GM18873 (cell line): ENCODE data around the gene ERO1B.
A peak's percentile ranks its signal among the peaks of the same experiment; 100 is the strongest.
"Not testable (repeated sequence)": the region's sequence is repeated elsewhere in the genome, so short reads cannot be mapped to it uniquely, and the experiment has no call there.

Experiments used
- ATAC-seq: cut with Tn5 transposase; IDR thresholded peaks from one replicate; pipeline ENCODE4 v1.9.1; 2021; ENCODE audit warnings: mild to moderate bottlenecking, moderate library complexity, moderate number of reproducible peaks; ENCODE audit not compliant: unreplicated experiment, low FRiP score

The ERO1B gene

GRCh38 chr1:236201786-236202185 is 80.0 kb downstream of the ERO1B start:
- ATAC-seq, result no peak

- no peak for ATAC-seq
Observed at GRCh38 chr1:236200925-236201324, 80.8 kb downstream of the ERO1B start.

DNA sequence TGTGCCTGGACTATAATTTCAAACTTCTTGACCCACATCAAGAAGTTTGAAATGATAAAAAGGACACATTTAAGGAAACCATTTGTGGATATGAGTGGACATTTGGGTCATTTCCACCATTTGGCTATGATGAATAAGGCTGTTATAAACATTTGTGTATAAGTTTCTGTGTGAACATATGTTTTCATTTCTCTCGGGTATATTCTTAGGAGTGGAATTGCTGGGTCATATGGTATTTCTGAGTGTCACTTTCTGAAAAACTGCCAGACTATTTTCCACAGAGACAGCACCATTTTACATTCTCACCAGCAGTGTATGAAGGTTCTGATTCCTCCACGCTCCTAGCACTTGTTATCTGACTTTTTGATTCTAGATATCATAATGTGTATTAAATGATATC is 88.6 kb downstream of the ERO1B start:
- no peak for ATAC-seq

DNA sequence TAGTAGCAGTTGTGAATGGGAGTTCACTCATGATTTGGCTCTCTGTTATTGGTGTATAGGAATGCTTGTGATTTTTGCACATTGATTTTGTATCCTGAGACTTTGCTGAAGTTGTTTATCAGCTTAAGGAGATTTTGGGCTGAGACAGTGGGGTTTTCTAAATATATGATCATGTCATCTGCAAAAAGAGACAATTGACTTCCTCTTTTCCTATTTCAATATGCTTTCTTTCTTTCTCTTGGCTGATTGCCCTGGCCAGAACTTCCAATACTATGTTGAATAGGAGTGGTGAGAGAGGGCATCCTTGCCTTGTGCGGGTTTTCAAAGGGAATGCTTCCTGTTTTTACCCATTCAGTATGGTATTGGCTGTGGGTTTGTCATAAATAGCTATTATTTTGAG is 93.7 kb downstream of the ERO1B start:
- not testable (repeated sequence) for ATAC-seq

GRCh38 chr1:236186471-236186870 is 95.3 kb downstream of the ERO1B start:
- ATAC-seq, result not testable (repeated sequence)

DNA sequence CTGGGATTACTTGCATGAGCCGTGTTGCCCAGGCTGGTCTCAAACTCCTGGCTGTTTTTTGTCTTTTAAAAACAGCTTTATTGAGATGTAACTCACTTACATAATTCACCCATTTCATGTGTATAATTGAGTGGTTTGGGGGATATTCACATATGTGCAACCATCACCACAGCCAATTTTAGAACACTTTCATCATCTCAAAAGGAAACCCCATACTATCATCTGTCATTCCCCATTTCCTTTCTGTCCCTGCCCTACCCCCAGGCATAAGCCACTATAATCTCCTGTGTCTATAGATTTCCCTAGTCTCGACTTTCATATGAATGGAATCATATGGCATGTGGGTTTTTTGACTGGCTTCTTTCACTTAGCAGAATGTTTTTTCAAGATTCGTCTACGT is 96.1 kb downstream of the ERO1B start:
- no peak for ATAC-seq

DNA sequence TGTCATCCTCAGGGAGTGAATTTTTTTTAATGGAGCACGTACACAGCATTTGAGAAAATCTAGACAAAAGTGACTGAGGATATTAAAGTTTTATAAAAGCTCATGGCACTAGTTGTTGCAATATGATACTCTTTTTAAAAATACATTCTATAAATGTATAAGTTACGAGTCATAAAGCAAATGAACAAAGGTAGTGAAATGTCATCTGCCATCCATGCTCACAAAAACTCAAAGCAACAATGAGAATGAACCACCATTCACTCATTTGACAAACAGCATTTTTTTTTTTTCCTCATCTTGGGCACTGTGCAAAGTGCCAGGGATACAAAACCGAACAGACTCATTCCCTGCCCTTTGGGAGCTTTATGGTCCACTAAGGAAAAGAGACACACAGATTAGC is 100.7 kb downstream of the ERO1B start:
- ATAC-seq, result no peak

- ATAC-seq, result no peak
Observed at GRCh38 chr1:236179634-236180033, 102.1 kb downstream of the ERO1B start.

- ATAC-seq, result no peak
Observed at GRCh38 chr1:236176337-236177336, 105.1 kb downstream of the ERO1B start.

- peak; percentile 47 for ATAC-seq
Observed at GRCh38 chr1:236175642-236176336, 106.0 kb downstream of the ERO1B start.

- ATAC-seq, result no peak
Observed at GRCh38 chr1:236173174-236173767, 108.5 kb downstream of the ERO1B start.

- ATAC-seq, result no peak
Observed at GRCh38 chr1:236172041-236172579, 109.6 kb downstream of the ERO1B start.

DNA sequence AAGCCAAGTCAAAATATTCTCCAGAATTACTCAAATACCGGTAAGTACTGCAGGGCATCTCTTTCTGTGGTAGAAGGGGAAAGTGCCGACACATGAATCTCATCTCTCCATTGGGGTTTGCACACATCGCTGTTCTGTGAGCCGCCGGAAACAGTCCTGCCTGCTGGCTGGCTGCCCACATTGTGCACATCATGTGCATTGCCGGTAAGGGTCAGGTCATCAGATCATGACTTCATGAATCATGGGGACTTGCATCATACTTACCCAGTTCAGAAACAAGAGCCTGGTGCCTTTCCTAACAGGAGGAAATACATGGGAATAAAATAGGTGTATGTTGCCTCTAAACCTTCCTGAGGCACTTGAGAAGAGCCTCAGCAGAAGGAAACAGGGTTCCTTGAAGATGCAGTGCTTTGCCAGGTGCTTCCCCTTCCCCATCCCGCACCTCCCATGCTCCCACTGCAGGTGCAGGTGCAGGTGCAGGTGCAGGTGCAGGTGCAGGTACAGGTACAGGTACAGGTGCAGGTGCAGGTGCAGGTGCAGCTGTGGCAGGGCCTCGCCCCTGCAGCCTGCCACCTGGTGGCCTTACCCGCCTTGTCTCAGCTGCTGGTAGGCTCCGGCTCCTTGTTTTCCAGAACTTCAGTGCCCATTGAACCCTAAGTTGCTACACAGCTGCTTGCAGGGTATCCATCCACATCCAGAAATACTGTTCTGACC is 112.9 kb downstream of the ERO1B start:
- peak; percentile 72 for ATAC-seq

GRCh38 chr1:236167578-236167977 is 114.2 kb downstream of the ERO1B start:
- no peak for ATAC-seq

- ATAC-seq, result no peak
Observed at GRCh38 chr1:236167154-236167553, 114.6 kb downstream of the ERO1B start.

DNA sequence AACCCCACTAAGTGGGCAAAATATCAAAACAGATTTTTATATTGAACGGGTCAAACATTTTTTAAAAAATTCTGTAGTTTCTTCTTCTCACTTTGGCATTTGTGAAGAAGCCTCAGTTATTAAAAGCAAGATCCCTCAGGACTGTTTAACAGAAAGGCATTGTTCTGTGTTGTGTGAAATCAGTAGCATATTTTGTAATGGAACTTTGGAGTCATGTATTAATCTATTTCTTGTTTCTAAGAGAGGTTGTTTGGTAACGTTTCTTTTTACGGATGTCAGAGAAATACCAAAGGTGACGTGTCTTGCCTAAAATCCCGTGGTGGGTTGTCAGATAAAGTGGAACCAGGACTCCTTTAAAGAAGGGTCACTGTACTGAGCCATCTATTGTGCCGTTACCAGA is 115.7 kb downstream of the ERO1B start:
- ATAC-seq, result no peak
